Heart left ventricle (tissue), 13 donors: ENCODE results near the gene FABP1.

ENCODE experiments used
- POLR2A ChIP-seq, 2 donors: fragments of 450-650 bp; IDR thresholded peaks; one replicate each; pipeline ENCODE4 v1.6.1; 2017; ENCODE audit warnings: antibody characterized with exemption in 2 of 2, mild to moderate bottlenecking in 2 of 2, moderate library complexity in 2 of 2
- TF ChIP-seq, protein P1 (sequence below), 12 donors: fragments of 200-600 bp; sonication (generic) in 4 of 12; IDR thresholded peaks; one replicate each; pipeline versions ENCODE4 v1.5.0 to v1.8.0; 2018 to 2022; ENCODE audit warnings: antibody characterized with exemption in 12 of 12, mild to moderate bottlenecking in 5 of 12
- donor health status: ischemic (EF 13 %, LVEDD 7.1; RV severe dilation, severe dysfunction).
- donor health status: DM: no; HTN: yes; CAD: no.
- donor health status: DM: no; HTN: no; CAD: no.
- donor health status: ischemic (EF 25% LVEDD 6.9; RV normal size, moderate dysfunction).
- donor health status: ischemic (EF 25% LVEDD 5.7; RV mildly dilated, moderate dysfunction).
- donor health status: ischemic (EF 35%, LVEDD 5.7; RV mildly dilated, moderate dysfunction).
- donor health status: nonischemic (EF 11% LVEDD 7.7; RV severe dilation, severe dysfunction).
- donor health status: DM: yes; HTN: yes; CAD: no.
- donor health status: PGD.
- donor health status: ischemic (EF 29% LVEDD 5.4; RV normal size, mild dysfunction).
- donor health status: nonischemic (EF 23%, LVEDD 6.1; RV moderate dilation, normal function).

DNA sequence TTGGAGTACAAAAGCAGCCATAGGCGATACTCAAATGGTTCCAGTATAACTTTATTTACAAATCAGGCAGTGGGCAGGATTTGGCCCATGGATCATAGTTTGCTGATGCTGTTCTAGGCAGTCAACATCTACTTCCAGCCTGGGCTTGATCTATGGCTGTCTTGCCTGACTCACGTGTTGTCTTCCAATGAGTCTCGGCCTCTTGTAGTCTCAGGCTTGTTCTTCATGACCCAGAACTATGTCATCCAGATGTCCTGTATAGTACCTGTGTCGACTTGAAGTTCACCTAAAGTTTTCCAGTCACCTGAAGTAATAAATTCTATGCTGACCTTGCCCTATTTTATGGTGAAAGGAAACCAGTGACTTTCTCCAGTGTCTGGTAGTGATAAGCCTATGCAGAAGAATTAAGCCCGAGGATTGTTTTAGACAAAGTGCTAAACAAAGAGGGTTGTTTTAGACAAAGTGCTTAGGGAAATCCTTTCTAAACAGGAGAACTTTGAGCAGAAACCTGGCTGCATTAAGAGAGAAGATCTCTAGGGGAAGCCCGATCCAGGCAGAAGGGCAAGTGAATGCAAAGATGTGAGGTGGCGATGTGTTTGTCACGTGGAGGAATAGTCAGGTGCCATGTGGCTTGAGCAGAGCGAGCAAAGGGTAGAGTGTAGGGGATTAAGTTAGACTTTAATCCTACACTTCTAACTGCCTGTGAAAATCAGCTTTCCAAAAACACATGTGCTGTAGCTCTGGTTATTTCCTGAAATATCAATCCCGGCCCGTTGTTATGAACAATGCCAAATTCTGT lies 33.8 kb upstream of the FABP1 start:
- TF ChIP-seq, protein P1, sequence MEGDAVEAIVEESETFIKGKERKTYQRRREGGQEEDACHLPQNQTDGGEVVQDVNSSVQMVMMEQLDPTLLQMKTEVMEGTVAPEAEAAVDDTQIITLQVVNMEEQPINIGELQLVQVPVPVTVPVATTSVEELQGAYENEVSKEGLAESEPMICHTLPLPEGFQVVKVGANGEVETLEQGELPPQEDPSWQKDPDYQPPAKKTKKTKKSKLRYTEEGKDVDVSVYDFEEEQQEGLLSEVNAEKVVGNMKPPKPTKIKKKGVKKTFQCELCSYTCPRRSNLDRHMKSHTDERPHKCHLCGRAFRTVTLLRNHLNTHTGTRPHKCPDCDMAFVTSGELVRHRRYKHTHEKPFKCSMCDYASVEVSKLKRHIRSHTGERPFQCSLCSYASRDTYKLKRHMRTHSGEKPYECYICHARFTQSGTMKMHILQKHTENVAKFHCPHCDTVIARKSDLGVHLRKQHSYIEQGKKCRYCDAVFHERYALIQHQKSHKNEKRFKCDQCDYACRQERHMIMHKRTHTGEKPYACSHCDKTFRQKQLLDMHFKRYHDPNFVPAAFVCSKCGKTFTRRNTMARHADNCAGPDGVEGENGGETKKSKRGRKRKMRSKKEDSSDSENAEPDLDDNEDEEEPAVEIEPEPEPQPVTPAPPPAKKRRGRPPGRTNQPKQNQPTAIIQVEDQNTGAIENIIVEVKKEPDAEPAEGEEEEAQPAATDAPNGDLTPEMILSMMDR (IDR thresholded peaks at IDR 0.05), result no peak
- no peak for TF ChIP-seq POLR2A (IDR thresholded peaks at IDR 0.05)
